HEK293 (cell line): Measurements from ENCODE around the gene EBI3.

Experiments used
- CTCF ChIA-PET: fragments of 350-600 bp; formaldehyde crosslinking; extraction: SDS; loops from one replicate; lab custom pipeline; 2021; ENCODE audit warnings: antibody characterized with exemption; lab: Yijun Ruan, JAX
- POLR2A ChIA-PET: fragments of 300-600 bp; formaldehyde crosslinking; extraction: SDS; loops from one replicate; lab custom pipeline; 2020; ENCODE audit warnings: antibody characterized with exemption, inconsistent platforms; lab: Yijun Ruan, JAX
- H3K27ac ChIP-seq: fragments of 200-500 bp; sonication (Bioruptor generic); 2 replicates; pipeline ENCODE4 v1.5.1; 2014; ENCODE audit warnings: low read depth, low read length, control low read depth, inconsistent platforms; ENCODE audit errors: extremely low read depth
- H3K36me3 ChIP-seq, 2 experiments: fragments of 200-500 bp in 1 of 2; sonication (Bioruptor generic) in 1 of 2; 1 replicate in 1 of 2; 2 replicates in 1 of 2; pipeline ENCODE4 v1.5.1; 2014 to 2017; ENCODE audit warnings: inconsistent platforms in 2 of 2, low read length in 2 of 2; ENCODE audit not compliant: control insufficient read depth in 2 of 2, insufficient read depth in 1 of 2
- H3K4me1 ChIP-seq: fragments of 200-500 bp; sonication (Bioruptor generic); 2 replicates; pipeline ENCODE4 v1.5.1; 2014; ENCODE audit warnings: mild to moderate bottlenecking, low read length, inconsistent platforms; ENCODE audit not compliant: control insufficient read depth, insufficient read depth
- H3K4me3 ChIP-seq: 2 replicates; pipeline ENCODE4 v1.5.1; 2011; ENCODE audit warnings: low read depth, mild to moderate bottlenecking, control low read depth, low read length, moderate library complexity
- H3K9me3 ChIP-seq: fragments of 200-500 bp; sonication (Bioruptor generic); 2 replicates; pipeline ENCODE4 v1.5.1; 2014; ENCODE audit warnings: low read depth, low read length, inconsistent platforms; ENCODE audit not compliant: control insufficient read depth, insufficient read depth
- FEZF1 ChIP-seq: fragments of 450-650 bp; formaldehyde crosslinking; IDR thresholded peaks from 2 replicates; pipeline ENCODE4 v1.5.1; 2016; ENCODE audit warnings: missing biosample characterization, missing genetic modification characterization
- KLF10 ChIP-seq: fragments of 450-650 bp; IDR thresholded peaks from 2 replicates; pipeline ENCODE4 v1.5.1; 2018; ENCODE audit warnings: missing biosample characterization, mild to moderate bottlenecking, missing genetic modification characterization
- KLF16 ChIP-seq: fragments of 450-650 bp; formaldehyde crosslinking; IDR thresholded peaks from 2 replicates; pipeline ENCODE4 v1.5.1; 2017; ENCODE audit warnings: missing biosample characterization, missing genetic modification characterization
- OVOL3 ChIP-seq: fragments of 450-650 bp; formaldehyde crosslinking; IDR thresholded peaks from 2 replicates; pipeline ENCODE4 v1.5.1; 2016; ENCODE audit warnings: missing biosample characterization, missing genetic modification characterization
- SCRT2 ChIP-seq: fragments of 450-650 bp; formaldehyde crosslinking; IDR thresholded peaks from 2 replicates; pipeline ENCODE4 v1.5.1; 2016; ENCODE audit warnings: missing biosample characterization, missing genetic modification characterization
- SP3 ChIP-seq: fragments of 450-650 bp; formaldehyde crosslinking; IDR thresholded peaks from 2 replicates; pipeline ENCODE4 v1.5.1; 2016; ENCODE audit warnings: missing biosample characterization, missing genetic modification characterization
- TRIM28 ChIP-seq: IDR thresholded peaks from 2 replicates; pipeline ENCODE4 v1.6.1; 2011; ENCODE audit warnings: low read length, control low read depth, borderline replicate concordance
- ZNF10 ChIP-seq: fragments of 450-650 bp; formaldehyde crosslinking; IDR thresholded peaks from 2 replicates; pipeline ENCODE4 v1.5.1; 2017; ENCODE audit warnings: missing biosample characterization, missing genetic modification characterization
- ZNF112 ChIP-seq: fragments of 450-650 bp; formaldehyde crosslinking; IDR thresholded peaks from 2 replicates; pipeline ENCODE4 v1.5.0; 2017; ENCODE audit warnings: missing biosample characterization, missing genetic modification characterization
- ZNF274 ChIP-seq, 2 experiments: fragments of 200-500 bp in 1 of 2; fragments of 450-650 bp in 1 of 2; sonication (Bioruptor generic) in 1 of 2; formaldehyde crosslinking in 1 of 2; IDR thresholded peaks; 2 replicates each; pipeline versions ENCODE4 v1.5.1 to v1.6.1; 2014 to 2016; ENCODE audit warnings: borderline replicate concordance in 1 of 2, inconsistent platforms in 1 of 2, low read length in 1 of 2, missing biosample characterization in 1 of 2, missing genetic modification characterization in 1 of 2
- ZNF350 ChIP-seq: fragments of 450-650 bp; formaldehyde crosslinking; IDR thresholded peaks from 2 replicates; pipeline ENCODE4 v1.5.0; 2017; ENCODE audit warnings: missing biosample characterization, mild to moderate bottlenecking, missing genetic modification characterization
- ZNF555 ChIP-seq: fragments of 450-650 bp; formaldehyde crosslinking; conservative IDR thresholded peaks from 2 replicates; pipeline ENCODE4 v1.5.1; 2017; ENCODE audit warnings: missing biosample characterization, mild to moderate bottlenecking, missing genetic modification characterization, inconsistent platforms
- ZNF843 ChIP-seq: fragments of 450-650 bp; formaldehyde crosslinking; IDR thresholded peaks from 2 replicates; pipeline ENCODE4 v1.5.1; 2016; ENCODE audit warnings: missing biosample characterization, missing genetic modification characterization
- TF ChIP-seq, protein P1 (sequence below): fragments of 450-650 bp; formaldehyde crosslinking; IDR thresholded peaks from 2 replicates; pipeline ENCODE4 v1.5.1; 2016; ENCODE audit warnings: missing biosample characterization, missing genetic modification characterization, borderline replicate concordance
- TF ChIP-seq, protein P2 (sequence below): fragments of 450-650 bp; formaldehyde crosslinking; IDR thresholded peaks from 2 replicates; pipeline ENCODE4 v1.5.1; 2016; ENCODE audit warnings: missing biosample characterization, missing genetic modification characterization
- TF ChIP-seq, protein P3 (sequence below): fragments of 450-650 bp; formaldehyde crosslinking; IDR thresholded peaks from 2 replicates; pipeline ENCODE4 v1.5.1; 2017; ENCODE audit warnings: missing biosample characterization, missing genetic modification characterization
- TF ChIP-seq, protein P4 (sequence below): fragments of 450-650 bp; formaldehyde crosslinking; IDR thresholded peaks from 2 replicates; pipeline ENCODE4 v1.5.1; 2016; ENCODE audit warnings: missing biosample characterization, missing genetic modification characterization
- TF ChIP-seq, protein P5 (sequence below): fragments of 450-650 bp; formaldehyde crosslinking; IDR thresholded peaks from 2 replicates; pipeline ENCODE4 v1.5.1; 2016; ENCODE audit warnings: missing biosample characterization, missing genetic modification characterization
- TF ChIP-seq, protein P6 (sequence below): fragments of 450-650 bp; formaldehyde crosslinking; optimal IDR thresholded peaks from 2 replicates; pipeline ENCODE3; 2016; ENCODE audit warnings: missing biosample characterization, mild to moderate bottlenecking, missing genetic modification characterization
- TF ChIP-seq, protein P7 (sequence below): fragments of 450-650 bp; formaldehyde crosslinking; IDR thresholded peaks from 2 replicates; pipeline ENCODE4 v1.5.1; 2017; ENCODE audit warnings: missing biosample characterization, missing genetic modification characterization

The EBI3 gene

DNA sequence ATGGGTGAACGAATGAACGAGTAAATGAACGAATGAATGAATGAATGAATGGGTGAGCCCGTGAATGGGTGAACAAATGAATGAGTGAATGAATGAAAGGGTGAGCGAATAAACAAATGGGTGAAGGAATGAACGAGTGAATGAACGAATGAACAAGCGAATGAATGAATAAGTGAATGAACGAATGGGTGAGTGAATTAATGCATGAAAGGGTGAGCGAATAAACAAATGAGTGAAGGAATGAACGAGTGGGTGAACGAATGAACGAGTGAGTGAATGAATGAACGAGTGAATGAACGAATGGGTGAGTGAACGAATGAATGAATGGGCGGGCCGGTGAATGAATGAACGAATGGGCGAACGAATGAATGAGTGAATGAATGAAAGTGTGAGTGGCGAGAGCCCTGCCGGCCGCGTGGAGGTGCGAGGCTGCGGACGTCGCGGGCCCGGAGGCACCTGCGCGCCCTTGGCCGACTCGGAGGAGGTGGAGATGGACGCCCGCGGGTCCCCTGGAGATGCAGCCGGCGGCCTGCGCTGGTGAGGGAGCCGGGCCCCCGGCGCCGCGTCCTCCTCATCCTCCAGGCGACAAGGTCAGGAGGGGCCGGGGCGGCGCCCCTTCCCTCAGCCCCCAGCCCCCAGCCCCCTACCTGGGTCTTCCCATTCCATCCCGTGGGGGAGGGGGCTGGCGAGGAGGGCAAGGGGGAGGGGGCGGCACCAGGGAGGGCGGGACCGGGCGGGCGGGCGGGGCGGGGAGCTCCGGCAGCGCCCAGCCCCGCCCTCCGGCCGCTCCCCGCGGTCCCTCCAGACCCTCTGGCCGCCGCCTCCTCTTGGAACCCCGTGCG, 31.5 kb upstream of the EBI3 start (continued):
- TF ChIP-seq ZNF555 (no peak), ZNF10 (tag by site-specific recombination) (no peak), OVOL3 (tag by site-specific recombination) (no peak)
- TF ChIP-seq, protein P1, sequence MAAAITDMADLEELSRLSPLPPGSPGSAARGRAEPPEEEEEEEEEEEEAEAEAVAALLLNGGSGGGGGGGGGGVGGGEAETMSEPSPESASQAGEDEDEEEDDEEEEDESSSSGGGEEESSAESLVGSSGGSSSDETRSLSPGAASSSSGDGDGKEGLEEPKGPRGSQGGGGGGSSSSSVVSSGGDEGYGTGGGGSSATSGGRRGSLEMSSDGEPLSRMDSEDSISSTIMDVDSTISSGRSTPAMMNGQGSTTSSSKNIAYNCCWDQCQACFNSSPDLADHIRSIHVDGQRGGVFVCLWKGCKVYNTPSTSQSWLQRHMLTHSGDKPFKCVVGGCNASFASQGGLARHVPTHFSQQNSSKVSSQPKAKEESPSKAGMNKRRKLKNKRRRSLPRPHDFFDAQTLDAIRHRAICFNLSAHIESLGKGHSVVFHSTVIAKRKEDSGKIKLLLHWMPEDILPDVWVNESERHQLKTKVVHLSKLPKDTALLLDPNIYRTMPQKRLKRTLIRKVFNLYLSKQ (tag by site-specific recombination) = no peak
- TF ChIP-seq, protein P2, sequence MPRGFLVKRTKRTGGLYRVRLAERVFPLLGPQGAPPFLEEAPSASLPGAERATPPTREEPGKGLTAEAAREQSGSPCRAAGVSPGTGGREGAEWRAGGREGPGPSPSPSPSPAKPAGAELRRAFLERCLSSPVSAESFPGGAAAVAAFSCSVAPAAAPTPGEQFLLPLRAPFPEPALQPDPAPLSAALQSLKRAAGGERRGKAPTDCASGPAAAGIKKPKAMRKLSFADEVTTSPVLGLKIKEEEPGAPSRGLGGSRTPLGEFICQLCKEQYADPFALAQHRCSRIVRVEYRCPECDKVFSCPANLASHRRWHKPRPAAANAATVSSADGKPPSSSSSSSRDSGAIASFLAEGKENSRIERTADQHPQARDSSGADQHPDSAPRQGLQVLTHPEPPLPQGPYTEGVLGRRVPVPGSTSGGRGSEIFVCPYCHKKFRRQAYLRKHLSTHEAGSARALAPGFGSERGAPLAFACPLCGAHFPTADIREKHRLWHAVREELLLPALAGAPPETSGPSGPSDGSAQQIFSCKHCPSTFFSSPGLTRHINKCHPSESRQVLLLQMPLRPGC = peak; percentile 69; the same call in 1 of the 2 replicates

DNA sequence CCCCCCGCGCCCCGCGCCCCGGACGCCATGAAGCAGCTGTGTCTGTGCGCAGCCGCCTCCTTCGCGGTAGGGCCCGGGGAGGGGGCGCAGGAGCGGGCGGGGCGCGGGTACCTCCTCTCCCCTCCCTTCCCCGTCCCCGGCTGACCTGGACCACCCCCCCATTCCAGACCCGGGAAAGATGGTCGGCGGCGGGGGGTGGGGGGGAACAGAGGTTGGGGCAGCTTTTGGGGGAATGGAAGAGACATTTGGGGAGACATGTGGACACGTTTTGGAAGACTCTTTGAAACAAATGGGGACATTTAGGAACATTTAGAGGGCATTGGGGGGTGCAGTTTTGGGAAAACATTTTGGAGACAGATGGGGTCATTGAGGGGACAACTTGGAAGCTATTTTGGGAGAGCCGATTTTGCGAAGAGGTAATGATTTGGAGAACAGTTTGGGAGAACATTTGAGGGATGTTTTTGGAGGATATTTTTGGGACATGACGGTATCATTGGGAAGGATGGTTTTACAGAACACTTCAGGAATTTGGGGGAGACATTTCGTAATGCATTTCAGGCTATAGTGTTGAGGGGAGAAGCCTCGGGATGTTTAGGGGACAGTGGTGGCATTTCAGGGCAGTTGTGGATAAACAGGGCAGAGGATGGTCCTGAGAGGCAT, 30.7 kb upstream of the EBI3 start:
- Histone ChIP-seq H3K4me1 (no peaks in the 10 kb centered on the region), H3K27ac (no peak overlapping the region), H3K9me3 (no peaks in the 10 kb centered on the region), H3K4me3 (no peak overlapping the region), H3K36me3 (no peaks in the 10 kb centered on the region)
- ChIA-PET POLR2A (no interaction called here), CTCF (interaction anchor here (1.0 to 1.1 kb wide), 2 partner anchors 8 to 11 kb away, joined by 3 read pairs; no protein-coding TSS in a partner anchor)
- TF ChIP-seq, protein P3, sequence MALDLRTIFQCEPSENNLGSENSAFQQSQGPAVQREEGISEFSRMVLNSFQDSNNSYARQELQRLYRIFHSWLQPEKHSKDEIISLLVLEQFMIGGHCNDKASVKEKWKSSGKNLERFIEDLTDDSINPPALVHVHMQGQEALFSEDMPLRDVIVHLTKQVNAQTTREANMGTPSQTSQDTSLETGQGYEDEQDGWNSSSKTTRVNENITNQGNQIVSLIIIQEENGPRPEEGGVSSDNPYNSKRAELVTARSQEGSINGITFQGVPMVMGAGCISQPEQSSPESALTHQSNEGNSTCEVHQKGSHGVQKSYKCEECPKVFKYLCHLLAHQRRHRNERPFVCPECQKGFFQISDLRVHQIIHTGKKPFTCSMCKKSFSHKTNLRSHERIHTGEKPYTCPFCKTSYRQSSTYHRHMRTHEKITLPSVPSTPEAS (tag by site-specific recombination) = no peak
- TF ChIP-seq TRIM28 = no peak
- TF ChIP-seq, protein P4, sequence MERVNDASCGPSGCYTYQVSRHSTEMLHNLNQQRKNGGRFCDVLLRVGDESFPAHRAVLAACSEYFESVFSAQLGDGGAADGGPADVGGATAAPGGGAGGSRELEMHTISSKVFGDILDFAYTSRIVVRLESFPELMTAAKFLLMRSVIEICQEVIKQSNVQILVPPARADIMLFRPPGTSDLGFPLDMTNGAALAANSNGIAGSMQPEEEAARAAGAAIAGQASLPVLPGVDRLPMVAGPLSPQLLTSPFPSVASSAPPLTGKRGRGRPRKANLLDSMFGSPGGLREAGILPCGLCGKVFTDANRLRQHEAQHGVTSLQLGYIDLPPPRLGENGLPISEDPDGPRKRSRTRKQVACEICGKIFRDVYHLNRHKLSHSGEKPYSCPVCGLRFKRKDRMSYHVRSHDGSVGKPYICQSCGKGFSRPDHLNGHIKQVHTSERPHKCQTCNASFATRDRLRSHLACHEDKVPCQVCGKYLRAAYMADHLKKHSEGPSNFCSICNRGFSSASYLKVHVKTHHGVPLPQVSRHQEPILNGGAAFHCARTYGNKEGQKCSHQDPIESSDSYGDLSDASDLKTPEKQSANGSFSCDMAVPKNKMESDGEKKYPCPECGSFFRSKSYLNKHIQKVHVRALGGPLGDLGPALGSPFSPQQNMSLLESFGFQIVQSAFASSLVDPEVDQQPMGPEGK (tag by site-specific recombination) = 0 out of 2 replicates have a peak, but pooled peaks have one; percentile 19
- no peak for TF ChIP-seq FEZF1 (tag by site-specific recombination)
- TF ChIP-seq, protein P5, sequence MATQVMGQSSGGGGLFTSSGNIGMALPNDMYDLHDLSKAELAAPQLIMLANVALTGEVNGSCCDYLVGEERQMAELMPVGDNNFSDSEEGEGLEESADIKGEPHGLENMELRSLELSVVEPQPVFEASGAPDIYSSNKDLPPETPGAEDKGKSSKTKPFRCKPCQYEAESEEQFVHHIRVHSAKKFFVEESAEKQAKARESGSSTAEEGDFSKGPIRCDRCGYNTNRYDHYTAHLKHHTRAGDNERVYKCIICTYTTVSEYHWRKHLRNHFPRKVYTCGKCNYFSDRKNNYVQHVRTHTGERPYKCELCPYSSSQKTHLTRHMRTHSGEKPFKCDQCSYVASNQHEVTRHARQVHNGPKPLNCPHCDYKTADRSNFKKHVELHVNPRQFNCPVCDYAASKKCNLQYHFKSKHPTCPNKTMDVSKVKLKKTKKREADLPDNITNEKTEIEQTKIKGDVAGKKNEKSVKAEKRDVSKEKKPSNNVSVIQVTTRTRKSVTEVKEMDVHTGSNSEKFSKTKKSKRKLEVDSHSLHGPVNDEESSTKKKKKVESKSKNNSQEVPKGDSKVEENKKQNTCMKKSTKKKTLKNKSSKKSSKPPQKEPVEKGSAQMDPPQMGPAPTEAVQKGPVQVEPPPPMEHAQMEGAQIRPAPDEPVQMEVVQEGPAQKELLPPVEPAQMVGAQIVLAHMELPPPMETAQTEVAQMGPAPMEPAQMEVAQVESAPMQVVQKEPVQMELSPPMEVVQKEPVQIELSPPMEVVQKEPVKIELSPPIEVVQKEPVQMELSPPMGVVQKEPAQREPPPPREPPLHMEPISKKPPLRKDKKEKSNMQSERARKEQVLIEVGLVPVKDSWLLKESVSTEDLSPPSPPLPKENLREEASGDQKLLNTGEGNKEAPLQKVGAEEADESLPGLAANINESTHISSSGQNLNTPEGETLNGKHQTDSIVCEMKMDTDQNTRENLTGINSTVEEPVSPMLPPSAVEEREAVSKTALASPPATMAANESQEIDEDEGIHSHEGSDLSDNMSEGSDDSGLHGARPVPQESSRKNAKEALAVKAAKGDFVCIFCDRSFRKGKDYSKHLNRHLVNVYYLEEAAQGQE (tag by site-specific recombination) = no peak
- no peak for TF ChIP-seq ZNF843
- TF ChIP-seq, protein P6, sequence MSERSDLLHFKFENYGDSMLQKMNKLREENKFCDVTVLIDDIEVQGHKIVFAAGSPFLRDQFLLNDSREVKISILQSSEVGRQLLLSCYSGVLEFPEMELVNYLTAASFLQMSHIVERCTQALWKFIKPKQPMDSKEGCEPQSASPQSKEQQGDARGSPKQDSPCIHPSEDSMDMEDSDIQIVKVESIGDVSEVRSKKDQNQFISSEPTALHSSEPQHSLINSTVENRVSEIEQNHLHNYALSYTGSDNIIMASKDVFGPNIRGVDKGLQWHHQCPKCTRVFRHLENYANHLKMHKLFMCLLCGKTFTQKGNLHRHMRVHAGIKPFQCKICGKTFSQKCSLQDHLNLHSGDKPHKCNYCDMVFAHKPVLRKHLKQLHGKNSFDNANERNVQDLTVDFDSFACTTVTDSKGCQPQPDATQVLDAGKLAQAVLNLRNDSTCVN (tag by site-specific recombination) = no peak
- no peak for TF ChIP-seq KLF16
- no peak for TF ChIP-seq KLF10
- TF ChIP-seq, protein P7, sequence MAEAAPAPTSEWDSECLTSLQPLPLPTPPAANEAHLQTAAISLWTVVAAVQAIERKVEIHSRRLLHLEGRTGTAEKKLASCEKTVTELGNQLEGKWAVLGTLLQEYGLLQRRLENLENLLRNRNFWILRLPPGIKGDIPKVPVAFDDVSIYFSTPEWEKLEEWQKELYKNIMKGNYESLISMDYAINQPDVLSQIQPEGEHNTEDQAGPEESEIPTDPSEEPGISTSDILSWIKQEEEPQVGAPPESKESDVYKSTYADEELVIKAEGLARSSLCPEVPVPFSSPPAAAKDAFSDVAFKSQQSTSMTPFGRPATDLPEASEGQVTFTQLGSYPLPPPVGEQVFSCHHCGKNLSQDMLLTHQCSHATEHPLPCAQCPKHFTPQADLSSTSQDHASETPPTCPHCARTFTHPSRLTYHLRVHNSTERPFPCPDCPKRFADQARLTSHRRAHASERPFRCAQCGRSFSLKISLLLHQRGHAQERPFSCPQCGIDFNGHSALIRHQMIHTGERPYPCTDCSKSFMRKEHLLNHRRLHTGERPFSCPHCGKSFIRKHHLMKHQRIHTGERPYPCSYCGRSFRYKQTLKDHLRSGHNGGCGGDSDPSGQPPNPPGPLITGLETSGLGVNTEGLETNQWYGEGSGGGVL (tag by site-specific recombination) = peak; percentile 62
- TF ChIP-seq SCRT2 (tag by site-specific recombination) = no peak
- TF ChIP-seq ZNF274 (IDR thresholded peaks at IDR 0.05; ENCODE audit: low read length) = no peak
- no peak for TF ChIP-seq ZNF274 (tag by site-specific recombination; IDR thresholded peaks at IDR 0.05; ENCODE audit: borderline replicate concordance)
- TF ChIP-seq ZNF112 (tag by site-specific recombination) = no peak
- TF ChIP-seq ZNF350 (tag by site-specific recombination) = no peak
- TF ChIP-seq SP3 = no peak
